Endothelial cell of umbilical vein (primary cell): ENCODE results near the gene MVB12B. TPM values are rescaled to one million over a fixed set of nuclear protein-coding genes. Genes with fewer than 3 reads are reported as not detected.

Experiments
- BruUV-seq: library from RNA; stranded (reverse); fragments of 400-500 nt; replicated peaks from 2 replicates; lab custom pipeline; 2021; lab: Mats Ljungman, UMichigan
- CTCF ChIA-PET: fragments of 300-600, 350-600 bp; sonication (Branson Sonifier 250); formaldehyde crosslinking; loops from one replicate; lab custom pipeline; 2021; ENCODE audit warnings: antibody characterized with exemption, inconsistent platforms; lab: Charles Lee
- POLR2A ChIA-PET: fragments of 300-600, 350-600 bp; sonication (Branson Sonifier 250); formaldehyde crosslinking; loops from one replicate; lab custom pipeline; 2021; ENCODE audit warnings: antibody characterized with exemption, inconsistent platforms; lab: Charles Lee
- DNase-seq: peaks from one replicate; pipeline ENCODE4 v3.0.0-alpha.2; 2011; ENCODE audit warnings: low read depth, low spot score
- FAIRE-seq: peaks from 2 replicates; lab custom pipeline; 2011; peaks lifted over from hg19 to GRCh38; lab: Jason Lieb, UNC
- H2AFZ ChIP-seq: 2 replicates; pipeline ENCODE4 v1.6.0; 2012; ENCODE audit warnings: low read depth, low read length, control low read depth, inconsistent platforms
- H3K27ac ChIP-seq: 2 replicates; pipeline ENCODE4 v1.5.1; 2011; ENCODE audit warnings: low read depth, mild to moderate bottlenecking, control low read depth, low read length, moderate library complexity; ENCODE audit not compliant: insufficient read depth
- H3K27me3 ChIP-seq, 2 experiments: 2 replicates each; pipeline versions ENCODE4 v1.6.0 to v1.6.1; 2011; ENCODE audit warnings: low read length in 2 of 2, mixed read lengths in 1 of 2; ENCODE audit not compliant: control insufficient read depth in 2 of 2, insufficient read depth in 2 of 2
- H3K36me3 ChIP-seq, 2 experiments: 2 replicates in 1 of 2; 3 replicates in 1 of 2; pipeline ENCODE4 v1.5.1; 2011; ENCODE audit warnings: low read length in 2 of 2, mild to moderate bottlenecking in 1 of 2, moderate library complexity in 1 of 2; ENCODE audit not compliant: control insufficient read depth in 2 of 2, insufficient read depth in 2 of 2; ENCODE audit errors: extremely low read depth in 1 of 2
- H3K4me1 ChIP-seq: 3 replicates; pipeline ENCODE4 v1.5.1; 2011; ENCODE audit warnings: mild to moderate bottlenecking, low read length; ENCODE audit not compliant: control insufficient read depth, insufficient read depth; ENCODE audit errors: extremely low read depth
- H3K4me2 ChIP-seq: 2 replicates; pipeline ENCODE4 v1.6.1; 2011; ENCODE audit warnings: low read length, control low read depth, mixed read lengths; ENCODE audit not compliant: insufficient read depth
- H3K4me3 ChIP-seq, 3 experiments: fragments of 200-600 bp in 1 of 3; sonication (generic), shearing (Covaris generic) in 1 of 3; replicated peaks in 1 of 3; 2 replicates each; pipeline ENCODE4 v1.5.1; 2011 to 2016; ENCODE audit warnings: control low read depth in 3 of 3, low read length in 3 of 3, mild to moderate bottlenecking in 2 of 3, inconsistent platforms in 1 of 3, low read depth in 1 of 3, moderate library complexity in 1 of 3; ENCODE audit not compliant: insufficient read depth in 1 of 3
- H3K79me2 ChIP-seq: 2 replicates; pipeline ENCODE4 v1.6.0; 2012; ENCODE audit warnings: low read length, inconsistent platforms; ENCODE audit not compliant: control insufficient read depth, insufficient read depth
- H3K9ac ChIP-seq: replicated peaks from 2 replicates; pipeline ENCODE3; 2011; ENCODE audit warnings: low read length, control low read depth; ENCODE audit not compliant: insufficient read depth; ENCODE audit errors: extremely low read depth
- H3K9me1 ChIP-seq: replicated peaks from 3 replicates; pipeline ENCODE4 v1.6.0; 2011; ENCODE audit warnings: mild to moderate bottlenecking, low read length; ENCODE audit not compliant: control insufficient read depth, insufficient read depth; ENCODE audit errors: extremely low read depth
- H3K9me3 ChIP-seq: replicated peaks from 2 replicates; pipeline ENCODE4 v1.5.1; 2012; ENCODE audit warnings: low read length, inconsistent platforms; ENCODE audit not compliant: control insufficient read depth, insufficient read depth
- H4K20me1 ChIP-seq: replicated peaks from 2 replicates; pipeline ENCODE3; 2011; ENCODE audit warnings: mild to moderate bottlenecking, low read length; ENCODE audit not compliant: control insufficient read depth, insufficient read depth; ENCODE audit errors: extremely low read depth
- EZH2 ChIP-seq: IDR thresholded peaks from 2 replicates; pipeline ENCODE4 v1.6.1; 2012; ENCODE audit warnings: borderline replicate concordance, low read depth, mild to moderate bottlenecking, moderate library complexity, low read length, inconsistent platforms; ENCODE audit not compliant: severe bottlenecking
- FOS ChIP-seq: IDR thresholded peaks from 2 replicates; pipeline ENCODE4 v1.6.1; 2011; ENCODE audit warnings: mild to moderate bottlenecking, low read length, moderate library complexity, borderline replicate concordance; ENCODE audit not compliant: insufficient read depth
- GATA2 ChIP-seq: IDR thresholded peaks from 2 replicates; pipeline ENCODE4 v1.7.0; 2011; ENCODE audit warnings: low read depth, mild to moderate bottlenecking, moderate library complexity, mixed read lengths, low read length; ENCODE audit not compliant: insufficient read length, insufficient read depth
- JUN ChIP-seq: IDR thresholded peaks from 2 replicates; pipeline ENCODE4 v1.6.1; 2011; ENCODE audit warnings: borderline replicate concordance, low read depth; ENCODE audit not compliant: insufficient read length, insufficient read depth
- MYC ChIP-seq: IDR thresholded peaks from one replicate; pipeline ENCODE4 v1.6.1; 2011; ENCODE audit warnings: mild to moderate bottlenecking, low read depth, low read length
- POLR2A ChIP-seq: IDR thresholded peaks from 2 replicates; pipeline ENCODE4 v1.6.1; 2012; ENCODE audit warnings: low read depth, mild to moderate bottlenecking, control low read depth, low read length
- POLR2AphosphoS5 ChIP-seq: IDR thresholded peaks from 2 replicates; pipeline ENCODE4 v1.6.1; 2012; ENCODE audit warnings: low read depth, mild to moderate bottlenecking, control low read depth, low read length, moderate library complexity; ENCODE audit not compliant: insufficient read depth
- dilution Hi-C: fragments of 300-500 bp; cut with MboI; formaldehyde crosslinking; loops from one replicate; pipeline ENCODE4 v1.15.0; 2019; ENCODE audit warnings: low sequenced_read_pairs; ENCODE audit not compliant: extremely low pct_ligation_motif_present
- intact Hi-C: fragments of 100-400 bp; cut with micrococcal nuclease; formaldehyde crosslinking; loops from one replicate; pipeline ENCODE4 v1.10.0; 2022
- polyA plus RNA-seq, 4 experiments: library from polyadenylated mRNA; depleted of rRNA in 3 of 4; stranded (reverse) in 3 of 4; unstranded in 1 of 4; fragments of >200 nt; gene quantifications; 2 replicates each; pipeline versions ENCODE4 v1.2.1 to v1.2.3, GENCODE V29; 2011 to 2012; ENCODE audit warnings: missing spikeins in 1 of 4
- total RNA-seq: library from RNA; stranded (reverse); gene quantifications from 2 replicates; pipeline ENCODE4 v1.2.3, GENCODE V29; 2021
- TF ChIP-seq, protein P1 (sequence below): IDR thresholded peaks from 2 replicates; pipeline ENCODE4 v1.6.1; 2011; ENCODE audit not compliant: insufficient read depth, insufficient read length
- TF ChIP-seq, protein P2 (sequence below), 2 donors: IDR thresholded peaks; 1 replicate in 1 of 2; 2 replicates in 1 of 2; pipeline ENCODE4 v1.5.1; 2011; ENCODE audit warnings: low read length in 2 of 2, mild to moderate bottlenecking in 2 of 2, moderate library complexity in 2 of 2, control low read depth in 1 of 2, inconsistent platforms in 1 of 2, low read depth in 1 of 2; ENCODE audit not compliant: insufficient read depth in 1 of 2; ENCODE audit errors: extremely low read depth in 1 of 2

Gene MVB12B
- total and polyA plus RNA-seq, 2 donors (not counting 3 experiments of a cell fraction or from before 2014, with no cell fraction given), result 6.6 to 17.3 TPM

DNA sequence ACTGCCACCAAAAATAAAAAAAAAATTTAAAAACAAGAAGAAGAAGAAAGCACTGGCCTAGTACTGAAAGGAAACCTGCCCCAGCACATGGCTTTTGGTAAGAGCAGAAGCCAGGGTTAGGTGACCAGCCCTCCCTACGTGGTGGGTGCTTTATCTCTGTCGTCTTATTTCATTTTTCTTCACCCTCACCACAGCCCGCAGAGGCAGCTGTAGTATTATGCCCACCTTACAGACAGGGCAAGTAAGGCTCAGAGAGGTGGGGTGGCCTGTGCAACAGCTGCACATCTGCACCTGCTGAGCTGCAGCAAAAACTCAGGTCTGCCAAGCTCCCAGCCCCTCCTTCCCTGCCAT is 146.3 kb downstream of the MVB12B start:
- Histone ChIP-seq H3K9ac (no peak overlapping the region), H3K9me1 (no peaks in the 10 kb centered on the region), H3K36me3 (no peaks in the 10 kb centered on the region), H3K27me3 (no peaks in the 10 kb centered on the region), H3K4me2 (no peak overlapping the region), H3K4me1 (peaks cover 6% of the 10 kb centered on the region), H4K20me1 (no peaks in the 10 kb centered on the region), H3K79me2 (no peaks in the 10 kb centered on the region), H3K9me3 (no peaks in the 10 kb centered on the region), H3K4me3 (no peak overlapping the region), H2AFZ (no peak overlapping the region), H3K27ac (no peak overlapping the region)
- no TSS peak for BruUV-seq
- TF ChIP-seq FOS (no peak), POLR2A (no peak)
- ChIA-PET CTCF (interaction anchor here (0.6 to 3.2 kb wide), 4 partner anchors 10 to 74 kb away, joined by 3 to 13 read pairs (median 4); no protein-coding TSS in a partner anchor), POLR2A (no interaction called here)
- dilution Hi-C loops (no loop called here), intact Hi-C loops (no loop called here)
- FAIRE-seq (no peak), DNase-seq (no peak)

DNA sequence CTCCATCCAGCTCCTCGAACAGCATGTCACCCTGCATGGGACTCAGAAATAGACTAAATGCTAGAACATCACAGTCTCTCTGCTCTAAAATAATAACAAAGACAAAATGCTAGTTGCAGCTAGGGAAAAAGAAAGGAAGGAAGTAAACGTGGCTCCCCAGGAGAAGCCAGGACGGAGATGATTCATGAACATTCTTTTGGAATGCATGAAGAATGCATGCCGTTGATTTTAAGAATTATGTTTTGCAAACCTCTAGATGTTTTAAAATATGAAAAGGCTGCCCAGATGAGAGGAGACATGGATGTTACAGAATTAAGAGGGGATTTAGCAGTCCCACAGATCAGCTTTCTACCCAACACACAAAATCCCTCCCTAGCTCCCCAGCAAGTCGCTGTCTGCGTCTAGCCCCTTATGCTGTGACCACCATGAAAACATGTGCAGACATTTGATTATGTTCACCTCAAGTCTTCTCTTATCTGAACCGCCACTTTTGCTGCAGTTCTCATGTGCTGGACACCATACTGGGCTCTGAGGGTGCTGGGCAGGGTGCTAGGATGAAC is 147.7 kb downstream of the MVB12B start:
- BruUV-seq, result no TSS peak
- H3K36me3 ChIP-seq, result no peaks in the 10 kb centered on the region
- no peaks in the 10 kb centered on the region for H3K27me3 ChIP-seq
- peak; percentile 60 for DNase-seq
- TF ChIP-seq GATA2 (no peak), POLR2AphosphoS5 (no peak), JUN (peak; percentile 63), FOS (peak; percentile 72), POLR2A (no peak), EZH2 (no peak), MYC (no peak)
- TF ChIP-seq, protein P1, sequence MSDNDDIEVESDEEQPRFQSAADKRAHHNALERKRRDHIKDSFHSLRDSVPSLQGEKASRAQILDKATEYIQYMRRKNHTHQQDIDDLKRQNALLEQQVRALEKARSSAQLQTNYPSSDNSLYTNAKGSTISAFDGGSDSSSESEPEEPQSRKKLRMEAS, result no peak
- TF ChIP-seq, protein P2, sequence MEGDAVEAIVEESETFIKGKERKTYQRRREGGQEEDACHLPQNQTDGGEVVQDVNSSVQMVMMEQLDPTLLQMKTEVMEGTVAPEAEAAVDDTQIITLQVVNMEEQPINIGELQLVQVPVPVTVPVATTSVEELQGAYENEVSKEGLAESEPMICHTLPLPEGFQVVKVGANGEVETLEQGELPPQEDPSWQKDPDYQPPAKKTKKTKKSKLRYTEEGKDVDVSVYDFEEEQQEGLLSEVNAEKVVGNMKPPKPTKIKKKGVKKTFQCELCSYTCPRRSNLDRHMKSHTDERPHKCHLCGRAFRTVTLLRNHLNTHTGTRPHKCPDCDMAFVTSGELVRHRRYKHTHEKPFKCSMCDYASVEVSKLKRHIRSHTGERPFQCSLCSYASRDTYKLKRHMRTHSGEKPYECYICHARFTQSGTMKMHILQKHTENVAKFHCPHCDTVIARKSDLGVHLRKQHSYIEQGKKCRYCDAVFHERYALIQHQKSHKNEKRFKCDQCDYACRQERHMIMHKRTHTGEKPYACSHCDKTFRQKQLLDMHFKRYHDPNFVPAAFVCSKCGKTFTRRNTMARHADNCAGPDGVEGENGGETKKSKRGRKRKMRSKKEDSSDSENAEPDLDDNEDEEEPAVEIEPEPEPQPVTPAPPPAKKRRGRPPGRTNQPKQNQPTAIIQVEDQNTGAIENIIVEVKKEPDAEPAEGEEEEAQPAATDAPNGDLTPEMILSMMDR (IDR thresholded peaks at IDR 0.05; ENCODE audit: extremely low read depth in 1 of 2, insufficient read depth in 1 of 2, low read depth in 1 of 2, low read length in 2 of 2), result no peak
- POLR2A ChIA-PET, result no interaction called here
- H3K27ac ChIP-seq, result peak overlapping the region; percentile 74
- CTCF ChIA-PET, result interaction anchor here (1.7 to 2.1 kb wide), 2 partner anchors 17 to 76 kb away, joined by 6 to 7 read pairs; no protein-coding TSS in a partner anchor
- dilution Hi-C loops (no loop called here), intact Hi-C loops (no loop called here)
- H3K9me1 ChIP-seq, result no peaks in the 10 kb centered on the region
- no peak for FAIRE-seq
- no peaks in the 10 kb centered on the region for H3K79me2 ChIP-seq
- no peaks in the 10 kb centered on the region for H3K9me3 ChIP-seq
- H3K4me2 ChIP-seq, result no peak overlapping the region
- H3K4me1 ChIP-seq, result peaks cover 6% of the 10 kb centered on the region
- H4K20me1 ChIP-seq, result no peaks in the 10 kb centered on the region
- peak overlapping the region; percentile 54 for H3K9ac ChIP-seq
- no peak overlapping the region for H3K4me3 ChIP-seq
- H2AFZ ChIP-seq, result no peak overlapping the region
